ENCODE data around the gene FAM89A. TPM values are rescaled to one million over a fixed set of nuclear protein-coding genes. Genes with fewer than 3 reads are reported as not detected.
A peak's percentile ranks its signal among the peaks of the same experiment; 100 is the strongest.
"Not testable (repeated sequence)": the region's sequence is repeated elsewhere in the genome, so short reads cannot be mapped to it uniquely, and the experiment has no call there.

FAM89A gene
- total RNA-seq, 4 donors from 2014 or later = 10.3 to 20.5 (median 16.1) TPM

GRCh38 chr1:231057410-231057809, 17.4 kb upstream of the FAM89A start:
- Histone ChIP-seq H3K36me3 (no peaks in the 10 kb centered on the region), H3K4me1 (no peaks in the 10 kb centered on the region), H3K9me3 (no peaks in the 10 kb centered on the region), H3K27ac (no peak overlapping the region), H3K4me3 (no peak overlapping the region), H3K27me3 (no peaks in the 10 kb centered on the region)
- TF ChIP-seq POLR2A (IDR thresholded peaks at IDR 0.05) = no peak
- TF ChIP-seq CTCF (IDR thresholded peaks at IDR 0.05) = no peak
- DNase-seq = no peak
- intact Hi-C loops (cut with DNase I; ENCODE audit: low total_unique reads) = no loop called here

DNA sequence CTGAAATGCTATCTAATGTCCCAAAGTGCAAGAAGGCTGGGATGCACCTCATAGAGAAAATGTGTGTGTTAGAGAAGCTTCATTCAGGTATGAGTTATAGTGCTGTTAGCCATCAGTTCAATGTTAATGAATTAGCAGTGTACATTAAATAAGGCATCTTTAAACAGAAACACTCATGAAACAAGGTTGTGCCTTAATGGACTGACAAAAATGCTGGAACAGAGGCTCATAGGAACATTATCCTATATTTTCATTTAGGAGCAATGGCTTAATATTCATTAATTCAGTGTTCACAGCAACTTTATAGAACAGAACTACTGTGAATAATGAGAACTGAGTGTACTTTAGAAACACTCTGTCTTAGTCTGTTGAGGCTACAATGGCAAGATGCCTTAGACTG, 15.2 kb upstream of the FAM89A start:
- intact Hi-C loops (cut with DNase I; ENCODE audit: low total_unique reads) = no loop called here
- no peaks in the 10 kb centered on the region for H3K4me1 ChIP-seq
- DNase-seq = no peak
- no peak overlapping the region for H3K4me3 ChIP-seq
- no peaks in the 10 kb centered on the region for H3K9me3 ChIP-seq
- H3K36me3 ChIP-seq = no peaks in the 10 kb centered on the region
- TF ChIP-seq POLR2A (IDR thresholded peaks at IDR 0.05) = no peak
- TF ChIP-seq CTCF (IDR thresholded peaks at IDR 0.05) = no peak
- no peak overlapping the region for H3K27ac ChIP-seq
- no peaks in the 10 kb centered on the region for H3K27me3 ChIP-seq

DNA sequence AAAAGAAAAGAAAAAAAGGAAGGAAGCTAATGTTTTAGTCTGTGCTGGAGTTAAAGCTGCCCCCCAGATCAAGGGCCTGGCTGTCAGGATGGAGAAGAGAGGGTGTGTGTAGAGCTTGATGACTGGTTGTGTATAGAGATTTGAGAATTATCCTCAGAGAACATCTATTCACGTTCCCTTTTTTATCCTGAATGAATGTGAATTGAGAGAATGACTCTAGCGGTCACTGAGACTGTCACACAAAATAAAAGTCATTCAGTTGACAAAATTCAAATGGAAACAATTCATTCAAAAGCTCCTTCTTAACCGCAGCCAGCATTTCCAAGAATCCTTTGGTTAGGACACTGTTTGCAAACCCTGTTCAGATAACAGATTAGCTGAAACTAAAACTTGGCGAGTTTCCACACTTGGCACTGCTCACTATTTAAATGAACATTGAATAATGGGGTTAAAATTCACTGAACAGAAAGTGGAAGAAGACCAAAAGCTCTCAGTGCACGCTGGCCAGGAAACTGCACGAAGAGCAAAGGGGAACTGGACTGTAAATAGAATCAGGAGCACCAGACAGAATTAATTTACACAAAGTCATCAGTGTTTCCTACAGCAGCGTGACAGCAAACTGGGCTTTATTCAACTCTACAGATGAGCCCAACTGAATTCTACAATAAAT, 13.6 kb upstream of the FAM89A start:
- Histone ChIP-seq H3K4me1 (no peaks in the 10 kb centered on the region), H3K36me3 (no peaks in the 10 kb centered on the region), H3K4me3 (no peak overlapping the region), H3K27ac (no peak overlapping the region), H3K9me3 (no peaks in the 10 kb centered on the region), H3K27me3 (no peaks in the 10 kb centered on the region)
- intact Hi-C loops (cut with DNase I; ENCODE audit: low total_unique reads) = no loop called here
- DNase-seq = peak; percentile 20 to 42
- TF ChIP-seq CTCF (IDR thresholded peaks at IDR 0.05) (no peak), POLR2A (IDR thresholded peaks at IDR 0.05) (no peak)

- TF ChIP-seq CTCF (IDR thresholded peaks at IDR 0.05) (no peak), POLR2A (IDR thresholded peaks at IDR 0.05) (no peak)
- Histone ChIP-seq H3K27ac (no peak overlapping the region), H3K36me3 (no peaks in the 10 kb centered on the region), H3K4me3 (no peak overlapping the region), H3K9me3 (no peaks in the 10 kb centered on the region), H3K27me3 (no peaks in the 10 kb centered on the region), H3K4me1 (no peaks in the 10 kb centered on the region)
- intact Hi-C loops (cut with DNase I; ENCODE audit: low total_unique reads) = no loop called here
- DNase-seq = no peak
Measured at GRCh38 chr1:231052777-231053176, 12.7 kb upstream of the FAM89A start.

DNA sequence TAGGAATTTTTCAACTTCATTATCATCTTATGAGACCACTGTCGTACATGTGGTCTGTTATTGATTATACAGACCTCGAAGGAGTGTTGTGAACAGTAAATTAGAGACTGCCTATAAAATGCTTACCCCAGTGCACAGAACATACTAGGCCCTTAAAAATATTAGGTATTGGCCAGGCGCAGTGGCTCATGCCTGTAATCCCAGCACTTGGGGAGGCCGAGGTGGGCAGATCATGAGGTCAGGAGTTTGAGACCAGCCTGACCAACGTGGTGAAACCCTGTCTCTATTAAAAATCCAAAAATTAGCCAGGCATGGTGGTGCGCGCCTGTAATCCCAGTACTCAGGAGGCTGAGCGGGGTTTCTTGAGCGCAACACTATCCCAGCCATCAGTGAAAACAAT, 10.9 kb upstream of the FAM89A start:
- H3K27ac ChIP-seq; H3K36me3 ChIP-seq; H3K27me3 ChIP-seq; H3K4me3 ChIP-seq; H3K9me3 ChIP-seq; H3K4me1 ChIP-seq; DNase-seq; intact Hi-C loops (cut with DNase I; ENCODE audit: low total_unique reads): not testable (repeated sequence)

DNA sequence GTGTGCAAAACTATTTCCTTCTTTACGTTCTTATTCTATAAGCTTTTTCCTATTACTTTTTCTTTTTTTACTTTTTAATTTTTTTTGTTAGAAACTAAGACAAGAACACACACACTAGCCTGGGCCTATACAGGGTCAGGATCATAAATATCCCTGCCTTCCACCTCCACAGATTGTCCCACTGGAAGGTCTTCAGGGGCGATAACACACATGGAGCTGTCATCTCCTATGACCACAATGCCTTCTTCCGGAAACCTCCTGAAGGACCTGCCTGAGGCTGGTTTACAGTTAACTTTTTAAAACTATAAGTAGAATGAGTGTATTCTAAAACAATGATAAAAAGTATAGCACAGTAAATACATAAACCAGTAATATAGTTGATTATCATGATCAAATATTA, 10.3 kb upstream of the FAM89A start:
- Histone ChIP-seq H3K4me1 (no peaks in the 10 kb centered on the region), H3K4me3 (no peak overlapping the region), H3K9me3 (no peaks in the 10 kb centered on the region), H3K36me3 (no peaks in the 10 kb centered on the region), H3K27ac (no peak overlapping the region), H3K27me3 (no peaks in the 10 kb centered on the region)
- DNase-seq = no peak
- intact Hi-C loops (cut with DNase I; ENCODE audit: low total_unique reads) = no loop called here
- TF ChIP-seq CTCF (IDR thresholded peaks at IDR 0.05) = no peak
- no peak for TF ChIP-seq POLR2A (IDR thresholded peaks at IDR 0.05)
